ENCODE data around the gene ABCC8. TPM values are rescaled to one million over a fixed set of nuclear protein-coding genes. Genes with fewer than 3 reads are reported as not detected.

Gene ABCC8
- total RNA-seq, 1 donor from 2014 or later: not detected

- Mint-ChIP-seq H3K4me1 (peaks cover 15% of the 10 kb centered on the region), H3K9me3 (no peaks in the 10 kb centered on the region), H3K27me3 (no peaks in the 10 kb centered on the region), H3K4me3 (no peak overlapping the region), H3K27ac (no peak overlapping the region), H3K36me3 (ENCODE audit: low read depth) (no peaks in the 10 kb centered on the region)
- no peak for TF ChIP-seq CTCF (IDR thresholded peaks at IDR 0.05)
- ChIA-PET POLR2A (no interaction called here), CTCF (no interaction called here)
- intact Hi-C loops (cut with micrococcal nuclease): no loop called here
- ATAC-seq (ENCODE audit: low read depth): no peak
- DNase-seq: no peak
These were observed 81.8 kb downstream of the ABCC8 start for GRCh38 chr11:17394743-17395390.

GRCh38 chr11:17393472-17393871, 83.2 kb downstream of the ABCC8 start:
- intact Hi-C loops (cut with micrococcal nuclease): no loop called here
- DNase-seq: no peak
- H3K4me3 Mint-ChIP-seq: no peak overlapping the region
- H3K9me3 Mint-ChIP-seq: no peaks in the 10 kb centered on the region
- H3K27me3 Mint-ChIP-seq: no peaks in the 10 kb centered on the region
- no peak overlapping the region for H3K27ac Mint-ChIP-seq
- ChIA-PET CTCF (no interaction called here), POLR2A (no interaction called here)
- no peak for TF ChIP-seq CTCF (IDR thresholded peaks at IDR 0.05)
- no peaks in the 10 kb centered on the region for H3K36me3 Mint-ChIP-seq (ENCODE audit: low read depth)
- peaks cover 18% of the 10 kb centered on the region for H3K4me1 Mint-ChIP-seq
- ATAC-seq (ENCODE audit: low read depth): no peak

- CTCF ChIA-PET: no interaction called here
- no peak overlapping the region for H3K4me3 Mint-ChIP-seq
- no peaks in the 10 kb centered on the region for H3K9me3 Mint-ChIP-seq
These were observed 83.8 kb downstream of the ABCC8 start for GRCh38 chr11:17392872-17393271.

GRCh38 chr11:17391493-17392355, 84.9 kb downstream of the ABCC8 start:
- H3K27ac Mint-ChIP-seq: peak overlapping the region; percentile 20
- POLR2A ChIA-PET: no interaction called here
- no peaks in the 10 kb centered on the region for H3K36me3 Mint-ChIP-seq (ENCODE audit: low read depth)
- TF ChIP-seq CTCF (IDR thresholded peaks at IDR 0.05): no peak
- no peak overlapping the region for H3K4me3 Mint-ChIP-seq
- CTCF ChIA-PET: no interaction called here
- intact Hi-C loops (cut with micrococcal nuclease): no loop called here
- no peak for ATAC-seq (ENCODE audit: low read depth)
- H3K27me3 Mint-ChIP-seq: no peaks in the 10 kb centered on the region
- H3K4me1 Mint-ChIP-seq: peaks cover 18% of the 10 kb centered on the region
- no peak for DNase-seq
- no peaks in the 10 kb centered on the region for H3K9me3 Mint-ChIP-seq

More at GRCh38 chr11:17392872-17393271, 83.8 kb downstream of the ABCC8 start:
- no peak for ATAC-seq (ENCODE audit: low read depth)
- Mint-ChIP-seq H3K27ac (no peak overlapping the region), H3K36me3 (ENCODE audit: low read depth) (no peaks in the 10 kb centered on the region), H3K27me3 (no peaks in the 10 kb centered on the region), H3K4me1 (peaks cover 18% of the 10 kb centered on the region)
- POLR2A ChIA-PET: no interaction called here
- no peak for TF ChIP-seq CTCF (IDR thresholded peaks at IDR 0.05)
- intact Hi-C loops (cut with micrococcal nuclease): no loop called here
- no peak for DNase-seq

- ChIA-PET CTCF (interaction anchor here (0.7 kb wide), 1 partner anchor 10 kb away, joined by 3 read pairs; no protein-coding TSS in a partner anchor), POLR2A (no interaction called here)
- no peaks in the 10 kb centered on the region for H3K27me3 Mint-ChIP-seq
- ATAC-seq (ENCODE audit: low read depth) (no peak), DNase-seq (no peak)
- H3K27ac Mint-ChIP-seq: no peak overlapping the region
- peak overlapping the region; percentile 84 for H3K4me3 Mint-ChIP-seq
- H3K9me3 Mint-ChIP-seq: no peaks in the 10 kb centered on the region
- intact Hi-C loops (cut with micrococcal nuclease): loop anchor here (1.0 to 10.0 kb wide), 8 partner anchors 36 to 605 kb away; partner anchors contain the start of genes KCNC1, NUCB2, PIK3C2A and RPS13
- peaks cover 18% of the 10 kb centered on the region for H3K4me1 Mint-ChIP-seq
- no peaks in the 10 kb centered on the region for H3K36me3 Mint-ChIP-seq (ENCODE audit: low read depth)
- TF ChIP-seq CTCF (IDR thresholded peaks at IDR 0.05): no peak
These were observed 86.5 kb downstream of the ABCC8 start for GRCh38 chr11:17389957-17390649.
